SH-SY5Y (cell line): ENCODE measurements around the gene LRGUK.

Experiments used
- GATA2 ChIP-seq: IDR thresholded peaks from 2 replicates; pipeline ENCODE4 v1.6.1; 2011; ENCODE audit warnings: mild to moderate bottlenecking, low read depth, low read length
- GATA3 ChIP-seq: IDR thresholded peaks from 2 replicates; pipeline ENCODE4 v1.6.1; 2011; ENCODE audit warnings: low read depth, mild to moderate bottlenecking, low read length, moderate library complexity

- TF ChIP-seq GATA2 (no peak), GATA3 (no peak)
Observed at GRCh38 chr7:134262322-134262721, 135.2 kb downstream of the LRGUK start.
